ENCODE measurements around the gene PARVA. TPM values are rescaled to one million over a fixed set of nuclear protein-coding genes. Genes with fewer than 3 reads are reported as not detected.

The PARVA gene
- total and polyA plus RNA-seq, 2 of the 4 experiments (the other 2 are of a cell fraction), result 65.2 to 80.2 TPM

- no peaks in the 10 kb centered on the region for H3K27me3 ChIP-seq (ENCODE audit: control insufficient read depth, insufficient read depth, low read length)
- peak overlapping the region; percentile 97 for H2BK120ac ChIP-seq (ENCODE audit: low read depth, low read length)
- peak overlapping the region; percentile 90 for H2BK5ac ChIP-seq (ENCODE audit: low read depth, low read length, poor library complexity, severe bottlenecking)
- peak overlapping the region; percentile 98 for H4K91ac ChIP-seq (ENCODE audit: insufficient read depth, low read depth, low read length)
- peaks cover 50 to 86% of the 10 kb centered on the region in 2 experiments for H3K79me1 ChIP-seq (ENCODE audit: low read depth in 1 of 2, low read length in 2 of 2)
- H3K9ac ChIP-seq (ENCODE audit: low read depth, low read length), result peak overlapping the region; percentile 82
- BruUV-seq (replicated peaks), result no TSS peak
- H3K36me3 ChIP-seq (ENCODE audit: control insufficient read depth, insufficient read depth, low read length), result peaks cover 5% of the 10 kb centered on the region; the same call in 1 of the 2 replicates
- peaks cover 6% of the 10 kb centered on the region; the same call in 1 of the 2 replicates for H4K20me1 ChIP-seq (ENCODE audit: insufficient read depth, low read length)
- H3K18ac ChIP-seq (ENCODE audit: low read depth, low read length), result peak overlapping the region; percentile 97
- H3K56ac ChIP-seq (ENCODE audit: extremely low read depth, insufficient read depth, low read length), result peak overlapping the region; percentile 93
- peak overlapping the region; percentile 98 for H3K14ac ChIP-seq (replicated peaks; ENCODE audit: low read depth, low read length)
- no peaks in the 10 kb centered on the region for H3K9me3 ChIP-seq (ENCODE audit: control insufficient read depth, insufficient read depth, low read length)
- H3K23ac ChIP-seq (ENCODE audit: low read depth, low read length), result peak overlapping the region; percentile 99
- H3K4me3 ChIP-seq (ENCODE audit: insufficient read depth, low read depth, low read length), result no peak overlapping the region
- TF ChIP-seq MAFK (IDR thresholded peaks at IDR 0.05; ENCODE audit: low read depth, low read length), result peak; percentile 51
- TF ChIP-seq NFE2L2 (IDR thresholded peaks at IDR 0.05; ENCODE audit: low read depth, low read length), result no peak
- TF ChIP-seq CEBPB (IDR thresholded peaks at IDR 0.05; ENCODE audit: low read depth, low read length), result peak; percentile 50; the same call in 1 of the 2 replicates
- TF ChIP-seq USF2 (IDR thresholded peaks at IDR 0.05; ENCODE audit: low read depth, low read length), result no peak
- no peak for TF ChIP-seq MXI1 (IDR thresholded peaks at IDR 0.05; ENCODE audit: borderline replicate concordance, low read depth, low read length)
- no peak for TF ChIP-seq FOS (IDR thresholded peaks at IDR 0.05; ENCODE audit: low read depth, low read length)
- no peak for TF ChIP-seq MAZ (IDR thresholded peaks at IDR 0.05; ENCODE audit: borderline replicate concordance, low read depth, low read length)
- no peak for TF ChIP-seq CHD1 (IDR thresholded peaks at IDR 0.05; ENCODE audit: low read depth, low read length)
- TF ChIP-seq CTCF (conservative IDR thresholded peaks at IDR 0.05; ENCODE audit: low read depth, low read length), result no peak
- 0 out of 2 replicates have a peak, but pooled peaks have one; percentile 43 for TF ChIP-seq POLR2A (IDR thresholded peaks at IDR 0.05; ENCODE audit: low read depth, low read length)
- peak; percentile 93 for TF ChIP-seq BHLHE40 (IDR thresholded peaks at IDR 0.05; ENCODE audit: low read depth, low read length)
- no peak for TF ChIP-seq RCOR1 (IDR thresholded peaks at IDR 0.05; ENCODE audit: insufficient replicate concordance, low read length)
- H2AFZ ChIP-seq (replicated peaks; ENCODE audit: low read length, poor library complexity), result peak overlapping the region; percentile 2
- ATAC-seq (ENCODE audit: low read depth), result peak; percentile 76
- peak overlapping the region; percentile 84 for H2AK9ac ChIP-seq (replicated peaks; ENCODE audit: low read depth, low read length, poor library complexity)
- peak overlapping the region; percentile 96 for H2BK15ac ChIP-seq (ENCODE audit: low read depth, low read length)
- H3K27ac ChIP-seq (ENCODE audit: insufficient read depth, low read length), result peak overlapping the region; percentile 97
- H4K5ac ChIP-seq (ENCODE audit: low read depth, low read length), result peak overlapping the region; percentile 95
- dilution Hi-C loops (cut with HindIII; ENCODE audit: low sequenced_read_pairs, unreplicated experiment) (no loop called here), intact Hi-C loops (cut with micrococcal nuclease) (loop anchor here (1.0 to 5.0 kb wide), 3 partner anchors 21 to 146 kb away; no protein-coding TSS in a partner anchor), in situ Hi-C loops (cut with MboI; ENCODE audit: low sequenced_read_pairs) (no loop called here)
- POLR2A ChIA-PET (ENCODE audit: unreplicated experiment), result no interaction called here
- H3K4me1 ChIP-seq (ENCODE audit: control insufficient read depth, insufficient read depth, low read length), result peaks cover 39% of the 10 kb centered on the region
- peak overlapping the region; percentile 98 for H2BK20ac ChIP-seq (ENCODE audit: low read depth, low read length)
- H3K4ac ChIP-seq (ENCODE audit: low read depth, low read length), result peak overlapping the region; percentile 97
- peak overlapping the region; percentile 97 for H2AK5ac ChIP-seq (ENCODE audit: low read depth, low read length)
- peak; percentile 98 for DNase-seq
- WGBS, 2 experiments (ENCODE audit: extremely low coverage in 2 of 2, insufficient read length in 1 of 2), result 0% methylated on average over 1 of the region's 16 CpGs; no CpG with 5 or more reads in 1 of the 2 experiments
- CTCF ChIA-PET, result interaction anchor here (0.5 to 1.4 kb wide), 5 partner anchors 13 to 219 kb away, joined by 3 to 7 read pairs (median 4); no protein-coding TSS in a partner anchor
- H3K4me2 ChIP-seq (ENCODE audit: low read depth, low read length), result peak overlapping the region; percentile 73
- peak overlapping the region; percentile 84 to 98 for H4K8ac ChIP-seq (ENCODE audit: low read depth in 2 of 2, low read length in 2 of 2)
- peaks cover 43% of the 10 kb centered on the region for H3K9me1 ChIP-seq (ENCODE audit: insufficient read depth, low read length)
Observed at GRCh38 chr11:12433571-12434324, 56.4 kb downstream of the PARVA start.
